Naive thymus-derived CD4-positive, alpha-beta T cell (primary cell): ENCODE data around the gene HEPHL1. TPM values are rescaled to one million over a fixed set of nuclear protein-coding genes. Genes with fewer than 3 reads are reported as not detected.

ENCODE experiments used
- ATAC-seq: fragments of 150-1000 bp; cut with Tn5 transposase; 2 replicates; pipeline ENCODE4 v1.10.0; 2021; ENCODE audit warnings: mild to moderate bottlenecking, moderate library complexity
- CTCF ChIA-PET: fragments of 350-600 bp; sonication (Branson Sonifier 250); formaldehyde crosslinking; loops from one replicate; lab custom pipeline; 2021; ENCODE audit warnings: antibody characterized with exemption; lab: Charles Lee
- POLR2A ChIA-PET: fragments of 350-600 bp; sonication (Branson Sonifier 250); formaldehyde crosslinking; loops from one replicate; lab custom pipeline; 2021; ENCODE audit warnings: antibody characterized with exemption, inconsistent platforms; lab: Charles Lee
- DNase-seq, 9 donors: peaks; one replicate each; pipeline versions ENCODE4 v3.0.0 to v3.0.0-alpha.2; 2020 to 2022; ENCODE audit warnings: mixed read lengths in 1 of 9
- H3K27ac ChIP-seq: one replicate; pipeline ENCODE4 v1.7.0; 2013; ENCODE audit warnings: mild to moderate bottlenecking, low read depth, low read length, moderate library complexity
- H3K27me3 ChIP-seq, 2 donors: one replicate each; pipeline ENCODE4 v1.7.0; 2013; ENCODE audit warnings: low read length in 2 of 2, mild to moderate bottlenecking in 2 of 2, moderate library complexity in 2 of 2; ENCODE audit not compliant: control insufficient read depth in 2 of 2, insufficient read depth in 2 of 2
- H3K36me3 ChIP-seq, 3 experiments: 1 replicate in 2 of 3; 2 replicates in 1 of 3; pipeline ENCODE4 v1.7.0; 2013; ENCODE audit warnings: low read length in 3 of 3, mild to moderate bottlenecking in 3 of 3, moderate library complexity in 1 of 3; ENCODE audit not compliant: insufficient read depth in 3 of 3, control insufficient read depth in 2 of 3
- H3K4me1 ChIP-seq, 2 donors: one replicate each; pipeline ENCODE4 v1.7.0; 2013; ENCODE audit warnings: low read length in 2 of 2, mild to moderate bottlenecking in 2 of 2, moderate library complexity in 1 of 2; ENCODE audit not compliant: control insufficient read depth in 2 of 2, insufficient read depth in 2 of 2
- H3K4me3 ChIP-seq: 2 replicates; pipeline ENCODE4 v1.7.0; 2013; ENCODE audit warnings: mild to moderate bottlenecking, low read length
- H3K9me3 ChIP-seq, 3 experiments: 1 replicate in 2 of 3; 2 replicates in 1 of 3; pipeline ENCODE4 v1.7.0; 2013; ENCODE audit warnings: low read length in 3 of 3; ENCODE audit not compliant: control insufficient read depth in 2 of 3
- H3K27ac Mint-ChIP-seq, 9 donors: one replicate each; pipeline ENCODE4 v1.8.0; 2020 to 2022; ENCODE audit warnings: mixed read lengths in 9 of 9, mild to moderate bottlenecking in 8 of 9, moderate library complexity in 5 of 9, inconsistent platforms in 2 of 9
- H3K27me3 Mint-ChIP-seq, 5 donors: one replicate each; pipeline ENCODE4 v1.8.0; 2021 to 2022; ENCODE audit warnings: mixed read lengths in 5 of 5, mild to moderate bottlenecking in 1 of 5
- H3K36me3 Mint-ChIP-seq, 5 donors: one replicate each; pipeline ENCODE4 v1.8.0; 2020 to 2022; ENCODE audit warnings: mixed read lengths in 5 of 5, mild to moderate bottlenecking in 3 of 5, inconsistent platforms in 1 of 5
- H3K4me1 Mint-ChIP-seq, 7 donors: one replicate each; pipeline ENCODE4 v1.8.0; 2020 to 2022; ENCODE audit warnings: mixed read lengths in 7 of 7, mild to moderate bottlenecking in 3 of 7, inconsistent platforms in 1 of 7
- H3K4me3 Mint-ChIP-seq, 10 donors: one replicate each; pipeline ENCODE4 v1.8.0; 2020 to 2022; ENCODE audit warnings: mild to moderate bottlenecking in 10 of 10, mixed read lengths in 10 of 10, moderate library complexity in 6 of 10, inconsistent platforms in 2 of 10
- H3K9me3 Mint-ChIP-seq, 11 donors: one replicate each; pipeline ENCODE4 v1.8.0; 2020 to 2022; ENCODE audit warnings: mixed read lengths in 11 of 11, mild to moderate bottlenecking in 4 of 11, inconsistent platforms in 1 of 11, moderate library complexity in 1 of 11
- intact Hi-C, 2 donors: fragments of 100-400 bp; cut with micrococcal nuclease; formaldehyde crosslinking; loops; one replicate each; pipeline ENCODE4 v1.15.1; 2023
- polyA plus RNA-seq, 2 donors: library from polyadenylated mRNA; unstranded; fragments of 300-500 nt; fragmentation: Illumina TruSeq; gene quantifications; one replicate each; pipeline ENCODE4 v1.2.3, GENCODE V29; 2021
- total RNA-seq, 6 experiments: library from RNA in 5 of 6; stranded (reverse) in 5 of 6; gene quantifications; 1 replicate in 5 of 6; 2 replicates in 1 of 6; pipeline ENCODE4 v1.2.3 and lab custom pipeline; 2021 to 2026

HEPHL1 gene
- total and polyA plus RNA-seq, 7 experiments from 2014 or later: not detected

DNA sequence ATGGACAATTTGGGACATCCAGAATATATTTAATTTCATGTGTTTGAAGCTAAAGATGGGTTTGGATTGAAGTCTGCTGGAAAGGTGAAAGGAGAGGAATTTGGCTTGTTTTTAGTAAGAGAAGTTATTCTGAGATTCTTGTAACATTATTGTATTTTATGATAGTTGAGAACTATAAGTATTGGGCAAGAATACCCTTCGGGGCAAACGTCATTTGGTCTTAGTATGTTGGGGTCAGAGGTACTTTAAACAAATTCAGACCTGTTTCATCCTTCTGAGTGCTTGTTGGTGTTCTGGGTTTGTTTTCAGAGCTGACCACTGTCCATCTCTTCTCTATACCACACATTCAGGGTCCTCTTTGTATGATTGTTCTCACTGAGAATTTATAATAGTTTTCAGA lies 127.0 kb downstream of the HEPHL1 start:
- DNase-seq (no peak), ATAC-seq (no peak)
- no peaks in the 10 kb centered on the region for H3K9me3 Mint-ChIP-seq
- no peaks in the 10 kb centered on the region for H3K36me3 ChIP-seq
- H3K27me3 ChIP-seq: no peaks in the 10 kb centered on the region
- no peaks in the 10 kb centered on the region for H3K9me3 ChIP-seq
- peaks cover 51 to 89% (median 81%) of the 10 kb centered on the region in 7 donors for H3K4me1 Mint-ChIP-seq
- peak overlapping the region in 2 of 9 donors; percentile 7 to 53 for H3K27ac Mint-ChIP-seq
- H3K4me3 Mint-ChIP-seq: peak overlapping the region in 2 of 10 donors; percentile 19 to 24
- H3K4me1 ChIP-seq: peaks cover 0 to 8% of the 10 kb centered on the region in 2 donors
- no peak overlapping the region for H3K4me3 ChIP-seq
- ChIA-PET POLR2A (no interaction called here), CTCF (no interaction called here)
- H3K27ac ChIP-seq: no peak overlapping the region
- no peaks in the 10 kb centered on the region for H3K27me3 Mint-ChIP-seq
- H3K36me3 Mint-ChIP-seq: peaks cover 0 to 7% (median 0%) of the 10 kb centered on the region in 5 donors
- intact Hi-C loops: no loop called here

- Histone ChIP-seq H3K27ac (no peak overlapping the region), H3K4me1 (peaks cover 0 to 8% of the 10 kb centered on the region in 2 donors), H3K27me3 (no peaks in the 10 kb centered on the region), H3K36me3 (no peaks in the 10 kb centered on the region), H3K4me3 (no peak overlapping the region), H3K9me3 (no peaks in the 10 kb centered on the region)
- Mint-ChIP-seq H3K27me3 (no peaks in the 10 kb centered on the region), H3K27ac (peak overlapping the region in 2 of 9 donors; percentile 2 to 69), H3K4me3 (no peak overlapping the region), H3K36me3 (peaks cover 0 to 18% (median 8%) of the 10 kb centered on the region in 5 donors), H3K4me1 (peaks cover 49 to 86% (median 78%) of the 10 kb centered on the region in 7 donors), H3K9me3 (no peaks in the 10 kb centered on the region)
- no peak for ATAC-seq
- DNase-seq: no peak
- CTCF ChIA-PET: no interaction called here
- POLR2A ChIA-PET: no interaction called here
- intact Hi-C loops: no loop called here
Observed at GRCh38 chr11:94149431-94150017, 128.4 kb downstream of the HEPHL1 start.

DNA sequence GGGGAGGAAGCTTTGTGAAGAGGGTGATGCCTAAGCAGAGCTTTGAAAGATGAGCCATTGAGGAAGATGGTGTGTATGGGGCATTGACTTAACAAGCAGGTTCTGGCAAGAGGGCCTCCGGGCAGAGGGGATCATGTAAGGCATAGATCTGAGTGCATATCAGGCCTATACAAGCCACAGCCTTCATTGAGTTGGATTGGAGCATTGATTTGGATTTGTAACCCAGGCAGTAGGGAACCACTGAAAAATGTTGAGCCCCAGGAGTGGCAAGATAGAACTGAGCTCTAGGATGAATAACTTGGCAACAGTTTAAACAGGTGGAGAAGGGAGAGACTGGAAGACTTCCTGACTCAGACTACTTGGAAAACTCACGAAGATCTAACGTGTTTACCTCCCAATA lies 128.9 kb downstream of the HEPHL1 start:
- Histone ChIP-seq H3K27me3 (no peaks in the 10 kb centered on the region), H3K27ac (no peak overlapping the region), H3K4me1 (peaks cover 0 to 8% of the 10 kb centered on the region in 2 donors), H3K4me3 (no peak overlapping the region), H3K36me3 (no peaks in the 10 kb centered on the region), H3K9me3 (no peaks in the 10 kb centered on the region)
- Mint-ChIP-seq H3K4me1 (peaks cover 44 to 80% (median 73%) of the 10 kb centered on the region in 7 donors), H3K27ac (peak overlapping the region in 2 of 9 donors; percentile 2 to 69), H3K27me3 (no peaks in the 10 kb centered on the region), H3K4me3 (no peak overlapping the region), H3K9me3 (no peaks in the 10 kb centered on the region), H3K36me3 (peaks cover 0 to 19% (median 8%) of the 10 kb centered on the region in 5 donors)
- ATAC-seq (no peak), DNase-seq (no peak)
- intact Hi-C loops: no loop called here
- ChIA-PET POLR2A (no interaction called here), CTCF (no interaction called here)

DNA sequence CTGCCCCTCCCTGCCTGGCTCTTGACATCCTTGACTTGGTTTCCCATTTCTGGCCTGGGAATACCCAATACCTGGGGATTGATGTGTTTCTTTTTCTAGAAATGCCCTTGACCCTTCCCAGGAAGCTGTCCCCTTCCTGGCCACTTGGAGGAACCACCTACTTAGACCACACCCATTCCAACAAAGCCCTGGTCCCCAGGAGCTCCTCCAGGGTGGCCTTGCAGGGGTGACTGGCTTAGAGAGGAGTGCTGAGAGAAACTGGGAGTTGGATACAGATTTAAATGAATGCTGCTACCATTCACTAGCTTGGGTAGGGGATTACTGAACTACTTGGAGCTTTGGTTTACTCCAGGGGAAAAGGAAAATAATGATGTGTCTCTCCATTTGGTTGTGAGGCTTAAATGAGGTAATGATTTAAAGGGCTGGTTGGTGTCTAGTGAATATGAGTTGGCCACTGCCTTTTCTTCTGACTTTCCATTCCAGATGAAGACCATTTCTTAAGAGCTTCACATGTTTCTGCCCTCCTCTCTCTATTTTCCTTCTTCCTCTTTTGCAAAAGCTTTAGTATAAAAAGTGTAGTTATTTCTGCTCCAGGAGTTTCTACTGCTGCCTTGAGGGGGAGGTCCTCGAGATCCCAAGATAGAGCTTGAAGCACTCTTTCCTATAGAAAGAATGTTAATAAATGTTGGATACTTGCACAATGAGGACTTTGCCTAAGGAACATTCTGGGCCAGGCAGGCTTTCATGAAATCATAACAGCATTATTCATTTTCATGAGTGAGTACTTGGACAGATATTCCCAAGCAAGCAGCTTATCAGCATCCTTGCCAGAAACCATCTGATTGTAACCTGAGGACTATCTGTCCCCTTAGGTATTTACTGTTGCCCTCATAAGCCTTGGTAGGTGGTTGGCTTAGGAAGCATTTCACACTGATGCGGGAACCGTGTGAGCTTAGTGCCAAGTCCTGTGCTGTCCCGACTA lies 129.8 kb downstream of the HEPHL1 start:
- Mint-ChIP-seq H3K36me3 (peaks cover 2 to 22% (median 16%) of the 10 kb centered on the region in 5 donors), H3K9me3 (peaks cover 0 to 4% (median 0%) of the 10 kb centered on the region in 11 donors), H3K27ac (peak overlapping the region in 2 of 9 donors; percentile 11 to 13), H3K27me3 (no peaks in the 10 kb centered on the region), H3K4me3 (peak overlapping the region in 1 of 10 donors; percentile 61), H3K4me1 (peaks cover 40 to 71% (median 64%) of the 10 kb centered on the region in 7 donors)
- Histone ChIP-seq H3K4me3 (no peak overlapping the region), H3K4me1 (peaks cover 0 to 8% of the 10 kb centered on the region in 2 donors), H3K36me3 (no peaks in the 10 kb centered on the region), H3K9me3 (no peaks in the 10 kb centered on the region), H3K27ac (no peak overlapping the region), H3K27me3 (no peaks in the 10 kb centered on the region)
- intact Hi-C loops: no loop called here
- no peak for DNase-seq
- POLR2A ChIA-PET: no interaction called here
- no peak for ATAC-seq
- CTCF ChIA-PET: no interaction called here

GRCh38 chr11:94151903-94152677 lies 130.9 kb downstream of the HEPHL1 start:
- peak; percentile 73 for ATAC-seq
- H3K4me1 Mint-ChIP-seq: peaks cover 34 to 60% (median 53%) of the 10 kb centered on the region in 7 donors
- no peak overlapping the region for H3K27ac Mint-ChIP-seq

DNA sequence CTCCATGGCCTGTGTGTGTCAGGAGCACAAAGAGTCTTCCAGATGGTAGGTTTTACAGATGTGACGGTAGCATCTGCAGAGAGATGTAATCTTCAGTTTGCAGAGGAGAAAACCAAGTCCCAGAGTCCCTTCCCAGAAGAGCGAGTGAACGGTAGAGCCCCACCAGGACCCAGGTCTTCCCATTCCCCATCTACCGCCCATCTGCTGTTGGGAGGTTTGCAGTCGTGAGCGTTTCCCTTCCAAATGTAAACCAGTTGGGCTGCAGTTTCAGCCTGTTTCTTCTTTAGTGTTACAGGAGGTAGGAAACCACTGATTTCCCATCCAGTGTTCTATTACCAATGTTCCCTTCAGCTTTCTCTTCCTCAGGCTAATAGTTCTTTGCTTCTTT lies 131.5 kb downstream of the HEPHL1 start:
- Mint-ChIP-seq H3K36me3 (peaks cover 7 to 30% (median 25%) of the 10 kb centered on the region in 5 donors), H3K9me3 (peaks cover 0 to 13% (median 2%) of the 10 kb centered on the region in 11 donors), H3K4me3 (no peak overlapping the region), H3K4me1 (peaks cover 29 to 54% (median 47%) of the 10 kb centered on the region in 7 donors), H3K27me3 (no peaks in the 10 kb centered on the region), H3K27ac (peak overlapping the region in 2 of 9 donors; percentile 3 to 68)
- POLR2A ChIA-PET: no interaction called here
- CTCF ChIA-PET: no interaction called here
- DNase-seq: no peak
- H3K4me1 ChIP-seq: peaks cover 0 to 3% of the 10 kb centered on the region in 2 donors
- H3K27me3 ChIP-seq: no peaks in the 10 kb centered on the region
- no peak overlapping the region for H3K4me3 ChIP-seq
- H3K36me3 ChIP-seq: no peaks in the 10 kb centered on the region
- no peaks in the 10 kb centered on the region for H3K9me3 ChIP-seq
- H3K27ac ChIP-seq: no peak overlapping the region
- intact Hi-C loops: no loop called here
- no peak for ATAC-seq

More at GRCh38 chr11:94151903-94152677, 130.9 kb downstream of the HEPHL1 start:
- no peaks in the 10 kb centered on the region for H3K27me3 Mint-ChIP-seq
- POLR2A ChIA-PET: no interaction called here
- Histone ChIP-seq H3K27ac (no peak overlapping the region), H3K9me3 (no peaks in the 10 kb centered on the region), H3K36me3 (no peaks in the 10 kb centered on the region), H3K4me1 (peaks cover 0 to 8% of the 10 kb centered on the region in 2 donors), H3K27me3 (no peaks in the 10 kb centered on the region), H3K4me3 (no peak overlapping the region)
- no peak for DNase-seq
- H3K4me3 Mint-ChIP-seq: no peak overlapping the region
- CTCF ChIA-PET: no interaction called here
- H3K36me3 Mint-ChIP-seq: peaks cover 7 to 30% (median 25%) of the 10 kb centered on the region in 5 donors
- peaks cover 0 to 9% (median 2%) of the 10 kb centered on the region in 11 donors for H3K9me3 Mint-ChIP-seq
- intact Hi-C loops: no loop called here
